HG03095 (cell line): Measurements from ENCODE around the gene EIF4EBP3.
"Not testable (repeated sequence)": the region's sequence is repeated elsewhere in the genome, so short reads cannot be mapped to it uniquely, and the experiment has no call there.

ENCODE experiments used
- ATAC-seq: cut with Tn5 transposase; IDR thresholded peaks from one replicate; pipeline ENCODE4 v1.9.1; 2021; ENCODE audit warnings: moderate library complexity; ENCODE audit not compliant: unreplicated experiment

Gene EIF4EBP3

DNA sequence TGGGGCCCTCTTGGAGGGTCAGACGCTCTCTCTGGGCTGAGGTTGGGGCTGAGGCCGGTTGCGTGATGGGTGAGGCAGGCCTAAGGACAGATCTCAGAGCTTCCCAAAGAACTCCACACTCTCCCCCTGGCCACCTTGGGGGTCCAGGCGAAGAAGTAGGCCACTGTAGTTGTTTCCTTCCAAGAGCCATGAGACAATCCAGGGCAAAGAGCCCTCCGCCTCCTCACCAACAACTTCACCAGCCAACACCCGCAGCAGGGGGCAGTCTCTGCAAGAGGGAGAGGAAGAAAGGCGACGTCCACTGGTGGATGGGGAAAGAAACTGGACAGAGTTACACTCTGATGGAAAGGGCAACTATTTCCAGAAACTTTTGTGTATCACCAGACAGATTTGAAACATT is 27.8 kb downstream of the EIF4EBP3 start:
- ATAC-seq = no peak

GRCh38 chr5:140576776-140577201 is 29.3 kb downstream of the EIF4EBP3 start:
- ATAC-seq = no peak

- not testable (repeated sequence) for ATAC-seq
Measured at GRCh38 chr5:140579188-140579747, 31.8 kb downstream of the EIF4EBP3 start.

- ATAC-seq = no peak
Measured at GRCh38 chr5:140587495-140587894, 40.0 kb downstream of the EIF4EBP3 start.

DNA sequence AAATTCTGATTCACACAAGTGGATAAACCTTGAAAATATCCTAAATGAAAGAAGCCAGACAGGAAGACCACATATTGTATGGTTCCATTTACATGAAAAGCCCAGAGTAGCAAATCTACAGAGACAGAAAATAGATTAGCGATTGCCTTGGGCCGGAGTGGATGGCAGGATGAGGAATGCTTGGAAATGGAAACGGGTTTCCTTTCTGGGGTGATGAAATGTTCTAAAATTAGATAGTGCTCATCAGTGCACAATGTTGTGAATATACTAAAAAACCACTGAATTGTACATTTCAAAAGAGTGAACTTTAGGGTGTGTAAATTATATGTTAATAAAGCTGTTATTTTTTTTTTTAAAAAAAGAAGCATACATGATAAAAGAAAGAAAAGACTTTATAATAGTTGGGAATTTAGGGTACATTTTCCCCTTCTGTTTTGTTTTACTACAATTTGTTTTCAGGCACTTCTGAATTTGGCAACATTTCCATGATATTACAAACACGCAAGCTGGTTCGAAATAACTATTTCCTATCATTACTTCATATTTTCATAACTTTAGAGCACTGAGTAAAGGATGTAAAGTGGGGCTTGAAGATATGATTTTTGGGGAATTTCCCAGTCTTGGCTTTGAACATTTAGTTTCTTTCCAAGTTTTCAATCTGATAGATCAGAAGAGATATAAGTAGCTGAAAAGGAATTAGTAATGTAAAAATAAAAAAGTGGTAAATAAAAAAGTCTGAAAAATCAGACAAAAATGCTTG is 41.0 kb downstream of the EIF4EBP3 start:
- no peak for ATAC-seq

DNA sequence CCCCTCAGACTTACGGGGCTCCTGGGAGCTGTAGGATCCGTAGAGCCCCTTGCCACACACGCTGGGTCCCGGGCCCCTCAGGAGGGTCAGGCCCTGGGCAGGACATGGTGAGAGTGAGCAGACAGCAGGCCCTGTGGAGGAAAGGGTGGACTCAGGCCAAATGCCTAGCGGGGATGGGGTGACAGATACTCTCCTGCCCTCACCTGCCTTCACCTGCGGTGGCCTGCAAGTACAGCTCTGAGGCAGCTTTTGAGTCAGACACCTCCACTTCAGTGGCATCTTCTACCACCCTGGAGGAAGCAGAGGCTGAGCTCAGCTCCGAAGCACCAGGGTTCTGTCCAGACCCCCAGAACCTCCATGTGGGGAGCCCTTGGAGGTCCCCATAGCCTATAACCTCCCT is 43.4 kb downstream of the EIF4EBP3 start:
- no peak for ATAC-seq

GRCh38 chr5:140591747-140592372 is 44.4 kb downstream of the EIF4EBP3 start:
- ATAC-seq = no peak

- ATAC-seq = not testable (repeated sequence)
Measured at GRCh38 chr5:140593070-140593469, 45.6 kb downstream of the EIF4EBP3 start.

DNA sequence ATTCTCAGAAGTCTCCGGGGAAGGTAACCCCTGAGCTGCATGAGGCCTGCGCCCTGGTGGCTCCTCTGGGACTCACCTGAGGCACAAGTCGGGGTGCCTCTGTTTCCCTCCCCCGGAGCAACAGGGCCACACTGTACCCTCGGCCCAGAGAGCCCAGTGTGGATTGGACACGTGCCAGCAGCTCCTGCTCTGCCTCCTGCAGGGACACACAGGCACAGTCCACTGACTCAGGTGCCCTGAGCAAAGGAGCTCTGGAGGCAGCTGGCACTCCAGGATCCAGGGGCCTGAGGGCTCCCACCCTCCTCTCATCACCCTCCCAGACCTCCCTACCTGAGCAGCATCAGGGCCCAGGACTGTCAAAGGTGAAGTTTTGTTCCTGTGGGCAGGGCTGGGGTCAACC is 46.7 kb downstream of the EIF4EBP3 start:
- no peak for ATAC-seq

- ATAC-seq = no peak
Measured at GRCh38 chr5:140595538-140596300, 48.3 kb downstream of the EIF4EBP3 start.

DNA sequence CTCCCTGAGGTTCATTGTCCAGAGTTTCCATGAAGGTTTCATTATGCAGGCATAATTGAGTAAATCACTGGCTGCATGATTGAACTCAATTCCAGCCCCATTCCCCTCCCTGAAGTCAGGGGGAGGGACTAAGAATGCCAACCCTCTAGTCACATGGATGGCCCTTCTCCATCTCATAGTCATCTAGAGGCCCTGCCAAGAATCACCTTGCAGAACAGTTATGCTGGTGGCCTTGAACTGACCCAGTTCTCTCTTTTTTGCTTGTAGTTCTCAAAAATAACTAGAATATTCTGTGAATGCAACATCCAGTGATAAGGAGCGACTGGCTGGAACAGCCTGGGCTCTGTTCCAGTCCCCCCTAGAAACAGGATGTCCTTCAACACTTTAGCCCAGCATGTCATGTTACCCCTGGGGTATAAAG is 48.9 kb downstream of the EIF4EBP3 start:
- ATAC-seq = no peak

DNA sequence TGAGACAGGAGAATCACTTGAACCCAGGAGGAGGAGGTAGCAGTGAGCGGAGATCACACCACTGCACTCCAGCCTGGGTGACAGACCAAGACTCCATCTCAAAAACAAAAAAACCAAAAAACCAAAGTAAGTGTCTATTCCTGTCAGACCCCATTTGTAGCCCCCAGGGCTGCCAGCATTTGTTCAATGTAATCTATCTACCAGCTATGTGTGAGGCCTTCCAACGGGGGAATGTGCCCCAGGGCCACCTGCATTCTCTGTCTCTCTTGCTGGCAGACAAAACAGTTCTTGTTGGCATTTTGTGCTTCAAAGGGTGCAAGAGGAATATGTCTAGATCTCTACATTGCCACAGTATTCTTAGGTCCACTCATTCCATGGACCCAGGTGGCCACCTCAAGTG is 51.4 kb downstream of the EIF4EBP3 start:
- no peak for ATAC-seq
